ENCODE data around the gene TK2.
"Not testable (repeated sequence)": the region's sequence is repeated elsewhere in the genome, so short reads cannot be mapped to it uniquely, and the experiment has no call there.

TK2 gene

DNA sequence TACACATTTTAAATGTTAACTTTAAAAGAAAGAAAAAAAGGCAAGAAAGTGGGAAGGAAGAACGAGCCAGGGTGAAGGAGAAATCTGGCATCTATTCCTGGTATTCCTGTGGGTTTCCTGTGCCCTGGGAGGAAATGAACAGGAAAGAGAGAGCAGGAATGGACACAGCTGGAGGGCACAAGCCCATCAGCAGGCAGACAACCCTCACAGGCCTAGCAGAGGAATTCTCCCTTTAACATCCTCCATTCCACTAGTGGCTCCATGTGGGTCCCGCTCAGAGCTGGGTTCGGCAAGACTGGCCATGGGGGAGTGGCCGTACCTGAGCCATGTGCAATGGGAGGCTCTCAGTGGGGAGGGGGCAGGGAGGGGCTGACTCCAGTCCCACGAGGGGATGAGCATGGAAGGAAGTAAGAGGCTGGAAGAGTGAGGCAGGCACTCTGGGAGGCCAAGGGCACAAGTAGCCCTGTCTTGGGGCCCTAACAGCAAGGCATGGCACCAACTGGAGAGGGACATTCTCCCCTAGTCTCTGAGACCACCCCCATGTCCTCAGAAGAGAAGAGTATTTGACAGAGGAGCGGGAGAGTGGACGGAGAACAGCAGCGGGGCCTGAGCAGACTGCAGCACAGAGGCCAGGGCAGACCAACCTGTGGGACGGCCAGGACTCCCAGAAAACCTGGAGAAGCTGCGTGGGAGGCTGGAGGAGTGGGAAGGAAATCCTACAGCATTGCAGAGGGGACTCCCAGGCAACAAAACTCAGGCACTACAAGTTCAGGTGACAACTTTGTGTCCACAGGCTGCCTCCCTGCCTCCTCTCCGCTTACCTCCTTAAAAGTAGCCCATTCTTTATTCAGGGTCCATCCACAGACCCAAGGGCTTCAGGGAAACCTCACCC, 30.2 kb downstream of the TK2 start:
- no peak for DNase-seq (ENCODE audit: low read depth)
- TF ChIP-seq, protein P1, sequence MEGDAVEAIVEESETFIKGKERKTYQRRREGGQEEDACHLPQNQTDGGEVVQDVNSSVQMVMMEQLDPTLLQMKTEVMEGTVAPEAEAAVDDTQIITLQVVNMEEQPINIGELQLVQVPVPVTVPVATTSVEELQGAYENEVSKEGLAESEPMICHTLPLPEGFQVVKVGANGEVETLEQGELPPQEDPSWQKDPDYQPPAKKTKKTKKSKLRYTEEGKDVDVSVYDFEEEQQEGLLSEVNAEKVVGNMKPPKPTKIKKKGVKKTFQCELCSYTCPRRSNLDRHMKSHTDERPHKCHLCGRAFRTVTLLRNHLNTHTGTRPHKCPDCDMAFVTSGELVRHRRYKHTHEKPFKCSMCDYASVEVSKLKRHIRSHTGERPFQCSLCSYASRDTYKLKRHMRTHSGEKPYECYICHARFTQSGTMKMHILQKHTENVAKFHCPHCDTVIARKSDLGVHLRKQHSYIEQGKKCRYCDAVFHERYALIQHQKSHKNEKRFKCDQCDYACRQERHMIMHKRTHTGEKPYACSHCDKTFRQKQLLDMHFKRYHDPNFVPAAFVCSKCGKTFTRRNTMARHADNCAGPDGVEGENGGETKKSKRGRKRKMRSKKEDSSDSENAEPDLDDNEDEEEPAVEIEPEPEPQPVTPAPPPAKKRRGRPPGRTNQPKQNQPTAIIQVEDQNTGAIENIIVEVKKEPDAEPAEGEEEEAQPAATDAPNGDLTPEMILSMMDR (IDR thresholded peaks at IDR 0.05; ENCODE audit: insufficient read depth, low read depth, low read length, missing control alignments), result no peak
- H3K4me3 ChIP-seq (ENCODE audit: low read depth, low read length), result no peak overlapping the region

DNA sequence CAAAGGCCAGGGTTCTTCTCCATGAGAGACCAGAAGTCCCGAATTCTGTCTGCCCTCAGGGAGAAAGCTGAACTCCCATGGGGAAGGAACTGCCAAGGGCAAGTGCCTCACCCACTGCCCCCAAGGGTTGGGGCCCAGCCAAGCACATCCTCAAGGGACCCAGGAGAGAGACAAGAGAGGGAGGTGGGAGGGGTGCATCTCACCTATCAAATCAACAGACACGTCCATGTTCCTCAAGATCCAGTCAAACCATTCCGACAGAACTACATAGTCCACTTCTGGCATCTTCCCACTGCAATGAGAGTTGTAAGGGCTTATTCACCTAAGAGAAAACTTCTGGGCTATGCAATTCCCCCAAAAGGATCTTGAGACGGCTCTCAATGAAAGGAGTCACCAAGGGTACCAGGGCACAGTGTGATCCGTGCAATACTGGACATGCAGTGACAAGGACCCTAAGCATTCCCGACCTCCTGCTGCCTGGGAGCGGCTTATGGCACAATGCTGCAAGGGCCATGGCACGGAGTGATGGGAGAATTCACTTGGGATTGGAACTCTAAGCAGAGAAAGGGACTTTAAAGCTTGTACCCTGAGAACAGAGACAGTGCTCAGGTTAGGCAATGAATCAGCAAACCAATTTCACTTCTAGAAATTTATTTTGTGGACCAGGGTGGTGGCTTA, 32.2 kb downstream of the TK2 start:
- TF ChIP-seq, protein P1 (IDR thresholded peaks at IDR 0.05; ENCODE audit: insufficient read depth, low read depth, low read length, missing control alignments), result no peak
- DNase-seq (ENCODE audit: low read depth), result no peak
- peak overlapping the region; percentile 49 for H3K4me3 ChIP-seq (ENCODE audit: low read depth, low read length)

DNA sequence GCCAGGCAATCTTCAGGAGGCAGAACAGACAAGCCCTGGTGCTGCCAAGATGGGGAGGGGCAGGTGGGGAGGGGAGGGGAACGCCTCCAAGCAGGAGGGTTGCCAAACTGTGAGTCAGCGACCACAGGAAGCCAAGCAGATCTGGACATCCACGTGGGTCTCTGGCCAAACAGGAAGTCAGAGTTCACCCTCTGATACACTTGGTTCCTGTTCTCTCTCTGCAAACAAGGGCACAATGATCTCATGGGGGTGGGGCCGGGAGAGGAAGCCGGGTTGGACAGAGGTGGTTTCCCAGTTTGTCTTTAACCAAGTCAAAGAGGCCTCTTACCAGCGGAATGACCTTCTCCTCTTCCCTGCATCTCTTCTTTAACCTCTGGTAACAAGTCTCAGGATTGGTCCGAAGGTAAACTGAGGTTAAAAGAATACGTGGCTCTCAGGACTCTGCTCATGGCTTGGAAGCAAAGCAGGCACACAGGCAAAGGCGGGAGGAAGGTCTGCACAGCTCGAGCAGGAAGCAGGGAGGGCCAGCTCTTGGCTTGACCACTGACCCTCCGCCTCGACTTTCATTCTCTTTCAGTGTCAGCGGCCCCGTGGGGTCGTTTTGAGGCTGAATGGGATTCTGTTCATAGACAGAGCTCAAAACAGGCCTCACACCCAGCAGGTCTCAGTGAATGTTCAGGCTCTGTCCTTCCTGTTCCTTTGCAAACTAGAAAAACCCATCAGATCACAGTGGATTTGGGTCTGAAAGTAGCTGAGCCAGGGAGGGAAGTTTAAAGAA, 32.9 kb downstream of the TK2 start:
- peak overlapping the region; percentile 49 for H3K4me3 ChIP-seq (ENCODE audit: low read depth, low read length)
- TF ChIP-seq, protein P1 (IDR thresholded peaks at IDR 0.05; ENCODE audit: insufficient read depth, low read depth, low read length, missing control alignments), result no peak
- DNase-seq (ENCODE audit: low read depth), result peak; percentile 98

DNA sequence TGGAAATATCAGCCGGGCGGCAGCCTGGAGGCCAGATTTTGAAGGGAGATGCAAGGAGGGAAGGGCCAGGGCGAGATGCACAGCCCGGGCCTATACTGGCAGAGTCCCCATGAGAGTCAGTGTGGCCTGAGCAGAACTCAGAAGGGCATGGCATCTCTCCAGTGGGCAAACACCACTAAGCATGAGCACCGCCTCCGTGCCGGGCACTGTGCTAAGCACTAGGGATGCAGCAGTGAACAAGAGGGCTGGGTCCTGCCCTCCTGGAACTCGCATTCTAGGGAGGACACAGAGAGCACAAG, 33.5 kb downstream of the TK2 start:
- no peak overlapping the region for H3K4me3 ChIP-seq (ENCODE audit: low read depth, low read length)
- TF ChIP-seq, protein P1 (IDR thresholded peaks at IDR 0.05; ENCODE audit: insufficient read depth, low read depth, low read length, missing control alignments), result no peak
- DNase-seq (ENCODE audit: low read depth), result no peak

DNA sequence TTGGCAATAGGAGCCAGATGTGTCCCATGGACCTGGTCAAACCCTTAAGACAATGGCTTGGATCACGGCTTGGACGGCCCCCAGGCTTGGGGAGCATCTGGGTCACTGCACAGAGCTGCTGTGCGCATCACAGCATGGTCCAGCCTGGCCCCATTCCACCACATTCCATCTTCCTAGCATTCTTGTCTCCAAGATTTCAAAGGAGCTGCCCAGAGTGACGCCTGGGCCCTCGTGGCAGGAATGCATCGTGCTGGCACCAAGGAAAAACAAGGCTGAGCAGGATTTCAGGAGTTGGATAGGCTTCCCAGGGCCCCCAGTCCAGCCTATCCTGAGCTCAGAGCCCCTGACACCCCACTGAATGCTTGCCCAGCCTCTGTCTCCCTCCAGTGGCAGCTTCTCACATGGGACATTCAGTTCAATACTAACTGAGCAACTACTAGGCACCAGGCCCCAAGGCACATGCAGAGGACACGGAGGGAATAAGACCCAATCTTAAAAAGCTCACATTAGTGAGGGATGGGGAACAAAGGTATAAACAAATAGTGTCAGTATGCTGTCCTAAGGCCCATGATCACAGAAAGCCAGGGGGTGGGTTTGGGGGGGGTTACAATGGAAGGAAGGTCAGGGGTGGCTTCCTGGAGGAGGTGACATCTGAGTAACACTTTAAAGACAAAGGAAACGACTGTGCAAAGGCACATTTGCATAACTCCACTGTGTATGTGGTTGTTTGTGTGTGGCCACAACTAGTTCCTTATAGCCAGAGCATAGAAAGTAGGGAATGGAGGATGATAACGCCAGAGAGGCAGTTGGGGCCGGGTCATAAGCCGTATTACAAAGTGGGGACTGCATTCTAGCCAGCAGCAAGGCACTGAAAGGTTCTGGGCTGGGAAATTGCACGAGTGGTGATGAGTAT, 34.1 kb downstream of the TK2 start:
- H3K4me3 ChIP-seq (ENCODE audit: low read depth, low read length), result no peak overlapping the region
- DNase-seq (ENCODE audit: low read depth), result peak; percentile 35
- TF ChIP-seq, protein P1 (IDR thresholded peaks at IDR 0.05; ENCODE audit: insufficient read depth, low read depth, low read length, missing control alignments), result peak; percentile 30

DNA sequence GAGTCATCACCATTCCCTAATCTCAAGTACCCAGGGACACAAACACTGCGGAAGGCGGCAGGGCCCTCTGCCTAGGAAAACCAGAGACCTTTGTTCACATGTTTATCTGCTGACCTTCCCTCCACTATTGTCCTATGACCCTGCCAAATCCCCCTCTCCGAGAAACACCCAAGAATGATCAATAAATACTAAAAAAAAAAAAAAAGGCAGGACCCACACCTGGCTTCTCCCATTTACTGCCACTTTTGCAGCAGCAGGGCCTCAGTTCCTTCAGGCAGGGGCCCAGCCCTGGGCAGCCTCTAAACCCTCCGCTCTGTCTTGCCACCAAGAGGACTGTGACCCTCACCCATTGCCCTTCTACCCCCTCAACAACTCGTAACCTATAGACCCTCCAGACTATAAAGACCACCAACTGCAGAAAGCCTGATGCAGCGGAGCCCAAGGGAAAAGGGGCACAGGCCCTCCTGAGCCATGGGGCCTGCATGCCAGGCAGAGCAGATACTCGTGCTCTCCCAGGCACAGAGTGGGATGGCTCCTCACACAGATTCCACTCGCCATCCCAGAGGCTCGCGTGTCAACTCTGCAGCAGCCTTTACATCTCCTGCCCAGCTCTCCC, 34.8 kb downstream of the TK2 start:
- H3K4me3 ChIP-seq (ENCODE audit: low read depth, low read length); DNase-seq (ENCODE audit: low read depth): not testable (repeated sequence)

DNA sequence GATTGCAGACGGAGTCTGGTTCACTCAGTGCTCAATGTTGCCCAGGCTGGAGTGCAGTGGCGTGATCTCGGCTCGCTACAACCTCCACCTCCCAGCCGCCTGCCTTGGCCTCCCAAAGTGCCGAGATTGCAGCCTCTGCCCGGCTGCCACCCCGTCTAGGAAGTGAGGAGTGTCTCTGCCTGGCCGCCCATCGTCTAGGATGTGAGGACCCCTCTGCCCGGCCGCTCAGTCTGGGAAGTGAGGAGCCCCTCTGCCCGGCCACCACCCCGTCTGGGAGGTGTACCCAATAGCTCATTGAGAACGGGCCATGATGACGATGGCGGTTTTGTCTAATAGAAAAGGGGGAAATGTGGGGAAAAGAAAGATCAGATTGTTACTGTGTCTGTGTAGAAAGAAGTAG, 35.5 kb downstream of the TK2 start:
- DNase-seq (ENCODE audit: low read depth); H3K4me3 ChIP-seq (ENCODE audit: low read depth, low read length): not testable (repeated sequence)

Measured in GM12865 (cell line).